ENCODE data around the gene IRS2. TPM values are rescaled to one million over a fixed set of nuclear protein-coding genes. Genes with fewer than 3 reads are reported as not detected.

Gene IRS2
- total and polyA plus RNA-seq, 8 donors, result 2.8 to 9.8 (median 4.9) TPM

DNA sequence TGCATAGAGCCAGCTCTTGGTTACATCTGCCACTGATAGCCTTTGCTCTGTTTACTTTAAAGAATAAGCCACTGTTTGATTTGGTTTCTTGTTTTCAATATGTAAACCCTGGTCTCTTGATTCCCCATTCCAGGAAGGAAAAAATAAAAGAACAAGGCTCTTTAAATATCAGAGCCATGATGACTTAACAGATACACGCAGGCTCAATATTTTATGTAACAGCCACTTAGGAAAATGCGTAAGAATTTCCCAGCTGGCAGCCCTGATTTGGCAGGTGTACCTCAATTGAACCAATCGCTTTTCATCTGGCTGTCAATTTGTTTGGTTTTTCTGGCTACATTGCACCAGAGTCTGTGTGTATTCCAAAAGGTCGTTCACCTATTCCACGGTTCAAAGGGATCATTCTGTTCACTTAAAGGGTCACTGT lies 65.6 kb downstream of the IRS2 start:
- no peaks in the 10 kb centered on the region for H3K36me3 ChIP-seq
- H3K27ac ChIP-seq, result no peak overlapping the region
- FAIRE-seq (no peak), DNase-seq (no peak), ATAC-seq (peak in 1 of 4 donors; percentile 56)
- H3K27me3 ChIP-seq, result no peaks in the 10 kb centered on the region
- TF ChIP-seq, protein P1, sequence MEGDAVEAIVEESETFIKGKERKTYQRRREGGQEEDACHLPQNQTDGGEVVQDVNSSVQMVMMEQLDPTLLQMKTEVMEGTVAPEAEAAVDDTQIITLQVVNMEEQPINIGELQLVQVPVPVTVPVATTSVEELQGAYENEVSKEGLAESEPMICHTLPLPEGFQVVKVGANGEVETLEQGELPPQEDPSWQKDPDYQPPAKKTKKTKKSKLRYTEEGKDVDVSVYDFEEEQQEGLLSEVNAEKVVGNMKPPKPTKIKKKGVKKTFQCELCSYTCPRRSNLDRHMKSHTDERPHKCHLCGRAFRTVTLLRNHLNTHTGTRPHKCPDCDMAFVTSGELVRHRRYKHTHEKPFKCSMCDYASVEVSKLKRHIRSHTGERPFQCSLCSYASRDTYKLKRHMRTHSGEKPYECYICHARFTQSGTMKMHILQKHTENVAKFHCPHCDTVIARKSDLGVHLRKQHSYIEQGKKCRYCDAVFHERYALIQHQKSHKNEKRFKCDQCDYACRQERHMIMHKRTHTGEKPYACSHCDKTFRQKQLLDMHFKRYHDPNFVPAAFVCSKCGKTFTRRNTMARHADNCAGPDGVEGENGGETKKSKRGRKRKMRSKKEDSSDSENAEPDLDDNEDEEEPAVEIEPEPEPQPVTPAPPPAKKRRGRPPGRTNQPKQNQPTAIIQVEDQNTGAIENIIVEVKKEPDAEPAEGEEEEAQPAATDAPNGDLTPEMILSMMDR (IDR thresholded peaks at IDR 0.05), result no peak
- H3K4me3 ChIP-seq, result no peak overlapping the region
- H3K4me1 ChIP-seq, result no peaks in the 10 kb centered on the region
- intact Hi-C loops (cut with DNase I), result no loop called here
- WGBS, 2 donors, result 13 to 22% methylated on average over 5 of the region's 5 CpGs
- H3K9me3 ChIP-seq, result no peaks in the 10 kb centered on the region

- FAIRE-seq, result no peak
- Histone ChIP-seq H3K4me1 (no peaks in the 10 kb centered on the region), H3K27ac (no peak overlapping the region), H3K27me3 (no peaks in the 10 kb centered on the region), H3K36me3 (no peaks in the 10 kb centered on the region), H3K9me3 (no peaks in the 10 kb centered on the region), H3K4me3 (no peak overlapping the region)
- intact Hi-C loops (cut with DNase I), result no loop called here
- no peak for DNase-seq
- WGBS, 2 donors, result 55 to 65% methylated on average over 7 of the region's 7 CpGs
- no peak for ATAC-seq
- TF ChIP-seq, protein P1 (IDR thresholded peaks at IDR 0.05), result no peak
These were observed 66.3 kb downstream of the IRS2 start for GRCh38 chr13:109719962-109720646.

DNA sequence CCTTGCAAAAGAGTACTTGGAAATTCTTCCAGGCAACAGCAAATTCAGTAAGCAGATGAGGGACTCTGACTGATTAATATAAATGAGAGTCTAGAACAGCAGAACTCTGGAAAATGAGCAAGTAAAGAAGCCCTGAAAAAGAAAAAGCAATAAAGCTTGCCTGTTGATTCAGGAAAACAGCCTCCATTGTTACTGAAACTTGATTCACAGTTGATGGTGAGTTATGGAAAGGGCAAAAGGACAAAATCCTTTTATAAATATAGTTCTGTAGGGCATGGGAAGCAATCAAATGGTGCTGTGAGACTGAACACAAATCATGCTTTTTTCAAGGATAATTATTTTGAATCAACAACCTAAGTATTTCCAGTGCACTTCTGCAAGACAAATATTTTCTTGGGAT lies 67.7 kb downstream of the IRS2 start:
- FAIRE-seq (no peak), DNase-seq (no peak), ATAC-seq (no peak)
- Histone ChIP-seq H3K36me3 (no peaks in the 10 kb centered on the region), H3K27ac (no peak overlapping the region), H3K9me3 (no peaks in the 10 kb centered on the region), H3K4me3 (no peak overlapping the region), H3K4me1 (no peaks in the 10 kb centered on the region), H3K27me3 (no peaks in the 10 kb centered on the region)
- intact Hi-C loops (cut with DNase I), result no loop called here
- TF ChIP-seq, protein P1 (IDR thresholded peaks at IDR 0.05), result no peak

DNA sequence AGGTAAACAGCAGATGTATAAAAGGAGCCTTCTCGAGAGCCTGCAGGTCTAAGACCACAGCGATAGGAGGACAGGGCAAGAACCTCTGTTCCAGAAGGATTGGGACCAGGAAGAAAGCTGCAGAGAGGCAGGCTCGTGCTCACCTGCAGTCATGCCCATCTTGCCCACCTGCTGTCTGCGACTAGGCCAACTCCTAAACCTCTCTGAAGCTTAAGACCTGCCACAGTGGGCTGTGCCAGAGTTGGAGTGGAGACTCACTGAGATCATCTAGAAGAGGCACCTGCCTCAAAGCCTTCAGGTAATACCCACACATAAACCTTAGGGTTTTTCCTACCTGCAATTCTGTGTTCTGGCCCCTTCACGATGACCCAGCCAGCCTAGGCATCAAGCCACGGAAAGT lies 68.7 kb downstream of the IRS2 start:
- Histone ChIP-seq H3K36me3 (no peaks in the 10 kb centered on the region), H3K9me3 (no peaks in the 10 kb centered on the region), H3K4me3 (no peak overlapping the region), H3K27ac (no peak overlapping the region), H3K27me3 (no peaks in the 10 kb centered on the region), H3K4me1 (no peaks in the 10 kb centered on the region)
- FAIRE-seq, result no peak
- intact Hi-C loops (cut with DNase I), result no loop called here
- TF ChIP-seq, protein P1 (IDR thresholded peaks at IDR 0.05), result no peak
- 85 to 94% methylated on average over 6 of the region's 6 CpGs for WGBS, 2 donors
- DNase-seq, result no peak
- no peak for ATAC-seq

DNA sequence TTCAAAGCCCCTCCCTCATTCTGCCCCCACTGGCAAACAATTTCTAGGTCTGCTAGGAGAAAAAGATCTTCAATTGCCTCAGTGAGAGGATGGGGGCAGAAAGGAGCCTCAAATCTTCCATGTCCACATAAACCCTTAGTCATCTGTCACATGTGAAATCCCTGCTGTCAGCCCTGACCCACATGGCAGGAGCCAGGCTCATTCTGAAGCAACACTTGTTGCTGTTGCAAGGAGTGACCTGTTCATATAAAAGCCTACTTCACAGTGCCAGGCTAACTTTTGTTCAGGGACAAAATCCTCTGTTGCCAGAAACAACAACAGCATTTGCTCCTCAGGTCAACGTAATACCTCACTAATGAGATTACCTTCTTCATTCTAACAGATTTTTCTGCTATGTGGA lies 70.5 kb downstream of the IRS2 start:
- TF ChIP-seq, protein P1 (IDR thresholded peaks at IDR 0.05), result no peak
- no peak overlapping the region for H3K27ac ChIP-seq
- H3K9me3 ChIP-seq, result no peaks in the 10 kb centered on the region
- no peaks in the 10 kb centered on the region for H3K4me1 ChIP-seq
- intact Hi-C loops (cut with DNase I), result no loop called here
- no peaks in the 10 kb centered on the region for H3K36me3 ChIP-seq
- H3K4me3 ChIP-seq, result no peak overlapping the region
- DNase-seq (no peak), FAIRE-seq (no peak), ATAC-seq (peak in 2 of 4 donors; percentile 20 to 73)
- H3K27me3 ChIP-seq, result no peaks in the 10 kb centered on the region
- 80 to 95% methylated on average over 1 of the region's 1 CpG for WGBS, 2 donors

Measured in pancreas (tissue), 10 donors.